NCI-H2029 (cell line): ENCODE measurements around the gene SYCP1.
"Not testable (repeated sequence)": the region's sequence is repeated elsewhere in the genome, so short reads cannot be mapped to it uniquely, and the experiment has no call there.

Experiments used
- DNase-seq: peaks from one replicate; lab custom pipeline; 2025; lab: John Stamatoyannopoulos, UW

Gene SYCP1

GRCh38 chr1:114959423-114959822 is 104.8 kb downstream of the SYCP1 start:
- DNase-seq: no peak

GRCh38 chr1:114976891-114977290 is 122.2 kb downstream of the SYCP1 start:
- no peak for DNase-seq

DNA sequence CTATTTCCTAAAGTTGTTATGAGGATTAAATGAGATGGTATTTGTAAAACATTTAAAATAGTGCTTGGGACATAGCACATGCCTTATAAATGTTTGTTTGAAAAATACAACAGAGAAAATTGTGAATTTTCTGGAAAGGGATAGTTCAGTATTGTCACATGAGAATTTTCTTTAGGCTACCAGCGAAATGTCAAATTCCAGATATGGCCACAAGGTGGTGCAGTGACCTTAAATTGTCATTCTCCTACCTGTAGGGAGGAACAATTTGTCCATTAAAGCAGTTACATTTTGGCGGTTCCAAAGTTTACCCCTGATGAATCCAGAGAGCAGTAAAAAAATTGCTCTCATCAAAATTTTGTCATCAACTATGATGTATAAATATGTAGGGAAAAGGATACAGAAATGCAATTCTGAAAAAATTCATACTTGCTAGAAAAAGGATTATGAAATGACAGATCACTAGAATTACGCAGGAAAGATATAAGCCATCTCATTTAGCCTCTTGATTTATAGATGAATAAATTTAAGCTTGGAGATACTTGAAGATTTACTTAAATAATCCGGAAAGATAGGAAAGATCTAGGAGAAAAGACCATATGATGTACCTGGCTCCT is 124.7 kb downstream of the SYCP1 start:
- peak; percentile 30 for DNase-seq

GRCh38 chr1:114982251-114982650 is 127.6 kb downstream of the SYCP1 start:
- no peak for DNase-seq

- DNase-seq: no peak
Measured at GRCh38 chr1:114986286-114986685, 131.6 kb downstream of the SYCP1 start.

DNA sequence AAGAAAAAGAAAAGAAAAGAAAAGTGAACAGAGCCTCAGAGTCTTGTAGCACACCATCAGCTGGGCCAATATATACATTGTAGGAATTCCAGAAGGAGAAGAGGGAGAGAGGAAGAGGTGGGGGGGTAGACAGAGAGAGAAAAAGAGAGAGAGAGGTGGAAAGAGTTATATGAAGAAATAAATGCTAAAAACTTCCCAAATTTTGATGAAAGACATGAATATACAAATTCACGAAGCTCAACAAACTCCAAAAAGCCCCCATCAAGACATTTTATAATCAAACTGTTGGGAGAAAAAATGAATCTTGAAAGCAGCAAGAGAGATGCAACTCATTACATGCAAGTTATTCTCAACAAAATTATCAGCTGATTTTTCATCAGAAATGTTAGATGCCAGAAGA is 133.4 kb downstream of the SYCP1 start:
- DNase-seq: no peak

DNA sequence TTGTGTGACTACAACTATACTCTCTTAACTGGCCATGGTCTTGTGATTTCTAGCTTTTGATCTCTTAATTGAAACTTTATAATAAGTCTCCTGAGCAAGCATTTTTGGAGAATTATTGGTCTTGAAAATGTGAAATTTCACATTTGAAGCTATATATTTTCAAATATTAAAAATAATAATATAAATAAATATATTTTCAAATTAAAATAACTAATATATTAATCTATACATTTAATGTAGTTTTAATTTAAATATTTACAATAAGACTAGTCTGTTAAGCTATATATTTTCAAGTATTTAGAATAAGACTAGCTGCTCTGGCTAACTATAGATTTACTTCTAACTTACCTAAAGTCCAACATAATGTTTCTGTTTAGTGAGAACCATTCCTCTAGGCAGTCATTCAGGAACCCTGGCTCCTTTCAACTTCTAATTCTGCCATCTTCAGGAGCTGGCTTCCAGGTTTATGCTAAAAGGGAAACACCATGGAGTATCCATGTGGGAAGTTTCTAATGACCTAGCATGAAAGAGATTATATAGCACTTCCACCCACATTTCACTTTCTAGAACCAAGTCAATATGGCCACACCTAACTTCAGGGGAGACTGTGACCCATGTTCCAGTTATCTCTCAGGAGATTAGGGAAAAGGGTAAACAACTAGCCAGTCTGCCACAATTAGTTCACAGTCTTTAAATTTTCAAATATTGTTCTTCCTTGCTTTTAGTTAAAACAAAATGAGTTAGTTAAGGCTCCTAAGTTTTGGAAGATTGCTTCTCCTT is 143.0 kb downstream of the SYCP1 start:
- no peak for DNase-seq

GRCh38 chr1:115006191-115006590 is 151.5 kb downstream of the SYCP1 start:
- no peak for DNase-seq

DNA sequence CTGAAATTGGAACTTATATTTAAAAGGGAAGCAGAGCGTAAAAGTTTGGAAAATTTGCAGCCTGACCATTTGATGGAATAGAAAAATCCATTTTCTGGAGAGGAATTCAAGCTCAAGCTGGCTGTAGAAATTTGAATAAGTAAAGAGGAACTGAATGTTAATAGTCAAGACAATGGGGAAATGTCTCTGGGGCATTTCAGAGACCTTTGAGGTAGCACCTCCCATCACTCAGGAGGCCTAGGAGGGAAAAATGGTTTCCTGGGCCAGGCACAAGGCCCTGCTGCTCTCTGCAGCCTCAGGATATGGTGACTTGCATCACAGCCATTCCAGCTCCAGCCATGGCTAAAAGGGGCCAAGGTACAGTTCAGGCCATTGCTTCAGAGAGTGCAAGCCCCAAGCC is 157.3 kb downstream of the SYCP1 start:
- no peak for DNase-seq

DNA sequence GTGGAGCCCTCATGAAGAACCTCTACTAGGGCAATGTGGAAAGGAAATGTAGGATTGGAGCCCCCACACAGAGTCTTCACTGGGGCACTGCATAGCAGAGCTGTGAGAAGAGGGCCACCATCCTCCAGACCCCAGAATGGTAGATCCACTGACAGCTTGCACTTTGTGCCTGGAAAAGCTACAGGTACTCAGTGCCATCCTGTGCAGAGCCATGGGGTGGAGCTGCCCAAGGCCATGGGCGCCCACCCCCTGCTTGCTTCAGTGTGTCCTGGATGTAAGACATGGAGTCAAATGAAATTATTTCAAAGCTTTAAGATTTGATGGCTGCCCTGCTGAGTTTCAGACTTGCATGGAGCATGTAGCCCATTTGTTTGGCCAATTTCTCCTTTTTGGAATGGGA is 157.8 kb downstream of the SYCP1 start:
- DNase-seq: no peak

DNA sequence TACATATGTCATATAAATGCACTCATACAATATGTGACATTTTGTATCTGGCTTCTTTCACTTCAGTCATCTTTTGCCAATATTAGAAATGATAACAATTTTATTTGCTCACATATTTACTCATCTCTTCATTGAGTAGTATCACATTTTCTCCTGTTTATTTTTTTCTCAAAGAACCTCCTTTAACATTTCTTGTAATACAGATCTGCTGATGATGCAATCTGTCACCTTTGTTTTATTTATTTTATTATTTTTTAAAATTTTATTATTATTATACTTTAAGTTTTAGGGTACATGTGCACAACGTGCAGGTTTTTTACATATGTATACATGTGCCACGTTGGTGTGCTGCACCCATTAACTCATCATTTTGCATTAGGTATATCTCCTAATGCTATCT is 159.1 kb downstream of the SYCP1 start:
- no peak for DNase-seq

DNA sequence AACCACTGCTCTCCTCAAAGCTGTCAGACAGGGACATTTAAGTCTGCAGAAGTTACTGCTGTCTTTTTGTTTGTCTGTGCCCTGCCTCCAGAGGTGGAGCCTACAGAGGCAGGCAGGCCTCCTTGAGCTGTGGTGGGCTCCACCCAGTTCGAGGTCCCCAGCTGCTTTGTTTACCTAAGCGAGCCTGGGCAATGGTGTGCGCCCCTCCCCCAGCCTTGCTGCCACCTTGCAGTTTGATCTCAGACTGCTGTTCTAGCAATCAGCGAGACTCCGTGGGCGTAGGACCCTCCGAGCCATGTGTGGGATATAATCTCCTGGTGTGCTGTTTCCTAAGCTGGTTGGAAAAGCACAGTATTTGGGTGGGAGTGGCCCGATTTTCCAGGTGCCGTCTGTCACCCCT is 164.9 kb downstream of the SYCP1 start:
- not testable (repeated sequence) for DNase-seq

DNA sequence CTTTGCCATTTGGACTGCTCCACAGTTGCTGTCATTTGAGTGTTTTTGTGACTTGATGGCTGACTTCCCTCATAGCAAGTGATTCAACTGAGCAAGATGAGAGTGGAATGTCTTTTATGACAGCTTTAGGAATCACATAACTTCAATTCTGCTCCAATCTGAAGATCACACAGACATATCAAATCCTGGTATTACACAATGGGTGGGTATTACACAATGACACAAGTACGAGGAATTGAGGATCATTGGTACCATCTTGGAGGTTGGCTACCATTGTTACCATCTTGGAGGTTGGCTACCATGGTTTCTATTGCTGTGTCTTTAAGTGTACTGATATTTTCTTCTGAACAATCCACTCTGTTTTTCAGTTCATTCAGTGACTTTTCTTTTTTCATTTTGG is 166.5 kb downstream of the SYCP1 start:
- no peak for DNase-seq

GRCh38 chr1:115023593-115023992 is 168.9 kb downstream of the SYCP1 start:
- DNase-seq: no peak

GRCh38 chr1:115029526-115029925 is 174.9 kb downstream of the SYCP1 start, which contains the start of gene TSHB:
Gene TSHB, plus strand, starts transcription at chr1:115029826. Its CDS starts 3,537 bp downstream, at chr1:115033363.
- no peak for DNase-seq

DNA sequence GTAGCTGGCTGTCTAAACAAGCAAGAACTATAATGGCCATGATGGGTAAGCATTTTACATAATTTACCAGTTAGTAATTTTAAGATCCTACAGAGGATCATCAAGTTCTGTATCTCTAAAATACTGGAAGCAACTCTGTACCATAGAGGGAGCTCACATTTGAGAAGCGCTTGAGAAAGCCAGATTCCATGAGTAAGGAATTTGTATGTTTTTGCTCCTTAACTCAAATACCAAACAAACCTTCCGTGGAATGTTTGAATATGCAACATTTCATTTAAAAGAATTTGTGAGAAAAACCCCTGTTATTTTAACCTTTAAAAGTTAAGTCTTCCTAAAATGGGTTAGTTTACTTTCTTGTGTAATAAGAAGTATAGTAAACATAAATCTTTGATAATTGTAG is 176.9 kb downstream of the SYCP1 start:
- DNase-seq: no peak

- DNase-seq: no peak
Measured at GRCh38 chr1:115035652-115036051, 181.0 kb downstream of the SYCP1 start.

DNA sequence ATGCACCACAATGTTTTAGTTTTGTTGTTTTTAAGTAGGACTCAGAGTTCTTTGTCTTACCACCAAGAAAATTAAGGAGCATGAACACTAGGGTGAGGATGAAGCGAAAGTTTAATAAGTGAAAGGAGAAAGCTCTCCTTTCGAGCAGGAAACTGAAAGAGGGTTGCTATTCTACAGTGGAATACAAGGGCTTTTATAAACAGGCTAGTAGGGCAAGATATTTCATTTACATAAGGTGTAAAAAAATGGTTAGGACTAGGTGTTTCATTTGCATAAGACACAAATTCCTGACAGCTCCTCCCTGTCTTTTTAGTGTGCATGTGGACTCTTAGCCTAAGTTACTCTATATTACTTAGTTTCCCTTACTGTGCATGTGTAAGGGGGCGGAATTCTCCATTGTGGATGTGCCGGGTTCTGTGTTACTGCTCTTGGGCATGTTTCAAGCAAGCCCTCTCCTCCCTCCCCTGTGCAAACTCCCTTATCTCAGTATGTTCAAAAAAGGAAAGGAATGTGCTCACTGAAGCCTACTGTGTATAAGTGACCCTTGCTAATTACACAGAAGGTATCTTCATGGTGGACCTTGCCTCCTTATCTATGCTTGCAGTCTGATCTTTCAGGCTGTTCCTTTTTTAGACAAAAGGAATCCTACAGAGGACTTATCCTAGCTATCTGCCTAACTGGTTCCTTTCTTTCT is 182.3 kb downstream of the SYCP1 start:
- no peak for DNase-seq

DNA sequence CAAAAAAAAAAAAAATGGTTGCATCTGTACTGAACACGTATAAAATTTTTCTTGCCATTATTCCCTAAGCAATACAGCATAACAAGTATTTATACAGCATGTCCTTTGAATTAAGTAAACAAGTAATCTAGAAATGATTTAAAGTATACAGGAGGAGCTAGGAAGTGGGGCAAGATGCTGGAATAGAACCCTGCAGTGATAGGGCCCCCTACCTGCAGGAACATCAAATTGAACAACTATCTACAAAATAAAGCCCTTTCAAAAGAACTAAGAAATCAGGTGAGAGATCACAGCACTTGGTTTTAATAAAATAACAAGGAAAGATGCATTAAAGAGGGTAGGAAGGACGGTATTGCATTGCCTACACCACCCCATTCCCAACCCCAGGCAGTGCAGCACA is 185.8 kb downstream of the SYCP1 start:
- no peak for DNase-seq

DNA sequence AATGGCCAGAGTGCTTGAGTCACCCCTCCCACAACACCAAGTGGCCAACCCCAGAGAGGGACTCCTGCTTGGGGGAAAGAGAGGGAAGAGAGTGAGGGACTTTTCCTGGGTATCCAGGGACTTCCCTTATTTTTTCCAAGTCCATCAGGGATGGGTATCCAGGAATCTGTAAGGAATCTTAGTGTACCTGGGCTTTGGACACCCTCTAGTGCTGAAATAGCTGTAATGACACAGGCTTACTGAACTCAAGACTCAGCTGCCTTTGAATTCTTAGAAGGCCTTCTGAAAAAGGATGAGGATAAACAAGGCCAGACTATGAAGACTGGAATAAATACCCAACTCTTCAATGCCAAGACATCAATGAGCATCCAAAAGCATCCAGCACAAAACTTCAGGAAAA is 187.0 kb downstream of the SYCP1 start:
- no peak for DNase-seq
